Trophoblast cell (in vitro differentiated cells and primary cell): Measurements from ENCODE around the gene IL13RA1.

ENCODE experiments used
- DNase-seq, 2 donors: peaks; one replicate each; pipeline ENCODE4 v3.0.0-alpha.2; 2016
- H2AFZ ChIP-seq: 2 replicates; pipeline ENCODE4 v1.6.1; 2013; ENCODE audit warnings: low read length, moderate library complexity, mild to moderate bottlenecking; ENCODE audit not compliant: insufficient read depth, poor library complexity
- H2AK5ac ChIP-seq: 2 replicates; pipeline ENCODE4 v1.6.1; 2013; ENCODE audit warnings: mild to moderate bottlenecking, low read length
- H2BK120ac ChIP-seq: 2 replicates; pipeline ENCODE4 v1.6.1; 2013; ENCODE audit warnings: low read length, mild to moderate bottlenecking, moderate library complexity; ENCODE audit not compliant: insufficient read depth, poor library complexity
- H2BK12ac ChIP-seq: 2 replicates; pipeline ENCODE4 v1.6.1; 2013; ENCODE audit warnings: mild to moderate bottlenecking, low read length, moderate library complexity
- H2BK5ac ChIP-seq: 2 replicates; pipeline ENCODE4 v1.6.1; 2013; ENCODE audit warnings: low read length, low read depth, moderate library complexity, mild to moderate bottlenecking; ENCODE audit not compliant: poor library complexity
- H3K14ac ChIP-seq: 2 replicates; pipeline ENCODE4 v1.6.1; 2013; ENCODE audit warnings: mild to moderate bottlenecking, low read length
- H3K18ac ChIP-seq: 2 replicates; pipeline ENCODE4 v1.6.1; 2013; ENCODE audit warnings: mild to moderate bottlenecking, low read length
- H3K23ac ChIP-seq: 2 replicates; pipeline ENCODE4 v1.6.1; 2013; ENCODE audit warnings: low read length
- H3K27ac ChIP-seq: 2 replicates; pipeline ENCODE4 v1.5.1; 2013; ENCODE audit warnings: low read depth, mild to moderate bottlenecking, inconsistent platforms, low read length, moderate library complexity
- H3K27me3 ChIP-seq: 2 replicates; pipeline ENCODE4 v1.6.1; 2013; ENCODE audit warnings: inconsistent platforms, mild to moderate bottlenecking, low read length, moderate library complexity; ENCODE audit not compliant: insufficient read depth
- H3K36me3 ChIP-seq, 2 experiments: 1 replicate in 1 of 2; 2 replicates in 1 of 2; pipeline ENCODE4 v1.6.1; 2013; ENCODE audit warnings: low read length in 2 of 2, mild to moderate bottlenecking in 2 of 2, moderate library complexity in 1 of 2; ENCODE audit not compliant: insufficient read depth in 2 of 2, control insufficient read depth in 1 of 2
- H3K4ac ChIP-seq: 2 replicates; pipeline ENCODE4 v1.6.1; 2013; ENCODE audit warnings: low read depth, mild to moderate bottlenecking, low read length, moderate library complexity
- H3K4me1 ChIP-seq, 2 experiments: 1 replicate in 1 of 2; 2 replicates in 1 of 2; pipeline ENCODE4 v1.6.1; 2013; ENCODE audit warnings: low read length in 2 of 2, mild to moderate bottlenecking in 2 of 2, moderate library complexity in 1 of 2; ENCODE audit not compliant: insufficient read depth in 2 of 2, control insufficient read depth in 1 of 2
- H3K4me2 ChIP-seq: 2 replicates; pipeline ENCODE4 v1.6.1; 2013; ENCODE audit warnings: inconsistent platforms, mild to moderate bottlenecking, low read length, moderate library complexity
- H3K4me3 ChIP-seq: 2 replicates; pipeline ENCODE4 v1.5.1; 2013; ENCODE audit warnings: mild to moderate bottlenecking, low read depth, low read length, inconsistent platforms
- H3K79me1 ChIP-seq: one replicate; pipeline ENCODE4 v1.6.1; 2013; ENCODE audit warnings: low read length
- H3K79me2 ChIP-seq: 2 replicates; pipeline ENCODE4 v1.6.1; 2013; ENCODE audit warnings: low read length, mild to moderate bottlenecking; ENCODE audit not compliant: control insufficient read depth, insufficient read depth, poor library complexity
- H3K9ac ChIP-seq: 2 replicates; pipeline ENCODE4 v1.6.1; 2013; ENCODE audit warnings: mild to moderate bottlenecking, low read length
- H3K9me3 ChIP-seq: 2 replicates; pipeline ENCODE4 v1.6.1; 2013; ENCODE audit warnings: low read depth, mild to moderate bottlenecking, control low read depth, inconsistent platforms, low read length; ENCODE audit not compliant: insufficient read depth
- H4K12ac ChIP-seq: 2 replicates; pipeline ENCODE4 v1.6.1; 2013; ENCODE audit warnings: low read depth, mild to moderate bottlenecking, low read length, moderate library complexity
- H4K8ac ChIP-seq: 2 replicates; pipeline ENCODE4 v1.6.1; 2013; ENCODE audit warnings: low read depth, mild to moderate bottlenecking, low read length, moderate library complexity
- H4K91ac ChIP-seq: one replicate; pipeline ENCODE4 v1.6.1; 2013; ENCODE audit warnings: low read depth, mild to moderate bottlenecking, low read length, moderate library complexity
- WGBS: extraction: QIAGEN DNeasy Blood & Tissue Kit; methylation state at CpG from one replicate; pipeline ENCODE4 v1.1.7; 2013; ENCODE audit warnings: missing lambda C conversion rate; ENCODE audit not compliant: insufficient read length, insufficient coverage; ENCODE audit errors: extremely low coverage; 5-methylcytosine and 5-hydroxymethylcytosine counted together

Gene IL13RA1

GRCh38 chrX:118763489-118763888 is 36.1 kb downstream of the IL13RA1 start:
- Histone ChIP-seq H3K36me3 (peaks cover 2 to 3% of the 10 kb centered on the region in 2 experiments), H3K27ac (no peak overlapping the region), H2AFZ (no peak overlapping the region), H3K18ac (no peak overlapping the region), H3K9ac (no peak overlapping the region), H3K9me3 (no peaks in the 10 kb centered on the region), H3K79me1 (no peaks in the 10 kb centered on the region), H4K12ac (no peak overlapping the region), H3K27me3 (no peaks in the 10 kb centered on the region), H3K4me1 (no peaks in the 10 kb centered on the region), H3K79me2 (no peaks in the 10 kb centered on the region), H4K8ac (no peak overlapping the region), H2BK5ac (no peak overlapping the region), H3K4me2 (no peak overlapping the region), H3K4me3 (no peak overlapping the region), H3K4ac (no peak overlapping the region), H3K14ac (no peak overlapping the region), H2BK12ac (no peak overlapping the region), H4K91ac (no peak overlapping the region), H3K23ac (no peak overlapping the region), H2AK5ac (no peak overlapping the region), H2BK120ac (no peak overlapping the region)
- no peak for DNase-seq
- no CpG with 5 or more reads among the region's 1 CpG for WGBS

- WGBS = no CpG with 5 or more reads among the region's 4 CpGs
- Histone ChIP-seq H3K14ac (no peak overlapping the region), H2BK12ac (no peak overlapping the region), H4K8ac (no peak overlapping the region), H3K79me1 (no peaks in the 10 kb centered on the region), H3K4ac (no peak overlapping the region), H2BK120ac (no peak overlapping the region), H2AFZ (no peak overlapping the region), H3K4me1 (no peaks in the 10 kb centered on the region), H2AK5ac (no peak overlapping the region), H4K12ac (no peak overlapping the region), H3K18ac (no peak overlapping the region), H3K36me3 (peaks cover 2 to 3% of the 10 kb centered on the region in 2 experiments), H3K9ac (no peak overlapping the region), H2BK5ac (no peak overlapping the region), H3K27me3 (no peaks in the 10 kb centered on the region), H4K91ac (no peak overlapping the region), H3K4me3 (no peak overlapping the region), H3K9me3 (no peaks in the 10 kb centered on the region), H3K23ac (no peak overlapping the region), H3K79me2 (no peaks in the 10 kb centered on the region), H3K4me2 (no peak overlapping the region), H3K27ac (no peak overlapping the region)
- no peak for DNase-seq
These were observed 36.7 kb downstream of the IL13RA1 start for GRCh38 chrX:118764122-118764521.

GRCh38 chrX:118770133-118770760 is 42.8 kb downstream of the IL13RA1 start:
- no peaks in the 10 kb centered on the region for H3K4me1 ChIP-seq
- no peak overlapping the region for H3K27ac ChIP-seq
- no peak overlapping the region for H3K9ac ChIP-seq
- H3K9me3 ChIP-seq = no peaks in the 10 kb centered on the region
- H3K36me3 ChIP-seq = peaks cover 6 to 9% of the 10 kb centered on the region in 2 experiments
- no peak overlapping the region for H4K91ac ChIP-seq
- no peak overlapping the region for H3K23ac ChIP-seq
- H3K79me2 ChIP-seq = no peaks in the 10 kb centered on the region
- no peak overlapping the region for H3K4me2 ChIP-seq
- H3K14ac ChIP-seq = no peak overlapping the region
- no peak for DNase-seq
- WGBS = no CpG with 5 or more reads among the region's 38 CpGs
- H3K4ac ChIP-seq = no peak overlapping the region
- no peak overlapping the region for H2BK120ac ChIP-seq
- no peak overlapping the region for H4K8ac ChIP-seq
- no peak overlapping the region for H2BK5ac ChIP-seq
- H3K79me1 ChIP-seq = no peaks in the 10 kb centered on the region
- no peak overlapping the region for H2AFZ ChIP-seq
- H2BK12ac ChIP-seq = no peak overlapping the region
- H3K18ac ChIP-seq = no peak overlapping the region
- no peak overlapping the region for H2AK5ac ChIP-seq
- H3K27me3 ChIP-seq = no peaks in the 10 kb centered on the region
- no peak overlapping the region for H4K12ac ChIP-seq
- no peak overlapping the region for H3K4me3 ChIP-seq

- Histone ChIP-seq H3K4me2 (no peak overlapping the region), H3K9me3 (no peaks in the 10 kb centered on the region), H3K79me2 (no peaks in the 10 kb centered on the region), H2AFZ (no peak overlapping the region), H3K14ac (no peak overlapping the region), H4K91ac (no peak overlapping the region), H3K18ac (no peak overlapping the region), H2BK5ac (no peak overlapping the region), H3K4me1 (no peaks in the 10 kb centered on the region), H3K27me3 (no peaks in the 10 kb centered on the region), H3K36me3 (peaks cover 5 to 9% of the 10 kb centered on the region in 2 experiments), H3K4ac (no peak overlapping the region), H4K12ac (no peak overlapping the region), H3K4me3 (no peak overlapping the region), H3K23ac (no peak overlapping the region), H3K27ac (no peak overlapping the region), H2BK12ac (no peak overlapping the region), H3K9ac (no peak overlapping the region), H3K79me1 (no peaks in the 10 kb centered on the region), H2AK5ac (no peak overlapping the region), H2BK120ac (no peak overlapping the region), H4K8ac (no peak overlapping the region)
- no CpG with 5 or more reads among the region's 4 CpGs for WGBS
- no peak for DNase-seq
These were observed 44.6 kb downstream of the IL13RA1 start for GRCh38 chrX:118772051-118772450.
